Epithelial cell of esophagus (primary cell): ENCODE measurements around the gene CCHCR1.

ENCODE experiments used
- DNase-seq: peaks from one replicate; pipeline ENCODE4 v3.0.0; 2010; ENCODE audit warnings: low read depth
- H3K4me3 ChIP-seq: 2 replicates; pipeline ENCODE4 v1.5.1; 2011; ENCODE audit warnings: mild to moderate bottlenecking, low read length, control low read depth
- CTCF ChIP-seq: IDR thresholded peaks from 2 replicates; pipeline ENCODE4 v1.5.1; 2011; ENCODE audit warnings: low read depth, mild to moderate bottlenecking, low read length, control low read depth, inconsistent platforms; ENCODE audit not compliant: insufficient read depth; ENCODE audit errors: missing control alignments

The CCHCR1 gene

DNA sequence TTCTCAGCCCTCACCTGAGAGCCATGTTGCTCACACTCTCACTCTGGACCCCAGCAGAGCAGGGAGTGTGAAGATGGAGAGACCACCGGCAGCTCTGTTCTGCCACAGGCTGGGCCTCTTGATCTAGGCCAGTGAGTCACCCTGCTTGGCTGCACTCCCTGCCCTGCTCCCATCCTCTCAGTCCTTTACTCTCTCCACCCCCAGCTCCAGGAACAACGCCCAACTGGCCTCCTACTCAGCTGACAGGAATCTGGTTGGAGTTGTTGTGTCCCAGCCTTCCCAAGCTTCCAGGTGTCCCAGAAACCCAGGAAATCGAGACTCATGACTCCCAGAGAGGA is 43.1 kb downstream of the CCHCR1 start, which contains the start of gene PSORS1C1:
Gene PSORS1C1 (plus strand): TSS at position 260 of the 338 bp plus-strand sequence. CDS start 14,833 bp downstream, outside the sequence.
- no peak for TF ChIP-seq CTCF
- DNase-seq, result peak; percentile 98
- H3K4me3 ChIP-seq, result peak within 1 kb of the TSS; percentile 55

GRCh38 chr6:31113861-31114540 is 43.6 kb downstream of the CCHCR1 start:
- DNase-seq, result no peak
- TF ChIP-seq CTCF, result no peak
- no peak overlapping the region for H3K4me3 ChIP-seq

DNA sequence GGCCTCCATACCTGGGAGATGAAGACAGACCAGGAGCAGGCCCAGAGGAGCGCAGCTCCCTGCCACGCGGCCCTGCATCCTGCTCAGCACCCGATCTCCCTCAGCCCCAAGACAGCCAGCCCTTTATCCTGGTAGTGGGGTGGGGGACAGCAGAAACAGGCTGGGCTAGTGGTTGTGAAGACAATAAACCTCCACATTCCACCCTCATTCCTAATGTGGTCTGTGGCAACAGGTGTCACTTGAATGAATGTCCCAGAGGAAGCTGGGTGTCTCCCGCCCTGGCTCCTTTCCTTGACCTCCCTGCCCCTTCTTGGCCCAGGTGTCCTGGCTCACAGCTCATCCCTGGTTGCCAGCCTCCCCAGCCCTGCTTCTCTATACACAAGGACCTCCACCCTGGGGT is 45.1 kb downstream of the CCHCR1 start, which contains the start of gene C6orf15:
Gene C6orf15 (minus strand): TSS at position 98 of the 400 bp plus-strand sequence. CDS start 20 bp downstream, at position 78.
- no peak for DNase-seq
- no peak for TF ChIP-seq CTCF

GRCh38 chr6:31111712-31112111 is 45.9 kb downstream of the CCHCR1 start:
- DNase-seq, result no peak
- no peak for TF ChIP-seq CTCF
- H3K4me3 ChIP-seq, result no peak overlapping the region

More for the DNA sequence above, 45.1 kb downstream of the CCHCR1 start, which contains the start of gene C6orf15:
- no peak within 1 kb of the TSS for H3K4me3 ChIP-seq

DNA sequence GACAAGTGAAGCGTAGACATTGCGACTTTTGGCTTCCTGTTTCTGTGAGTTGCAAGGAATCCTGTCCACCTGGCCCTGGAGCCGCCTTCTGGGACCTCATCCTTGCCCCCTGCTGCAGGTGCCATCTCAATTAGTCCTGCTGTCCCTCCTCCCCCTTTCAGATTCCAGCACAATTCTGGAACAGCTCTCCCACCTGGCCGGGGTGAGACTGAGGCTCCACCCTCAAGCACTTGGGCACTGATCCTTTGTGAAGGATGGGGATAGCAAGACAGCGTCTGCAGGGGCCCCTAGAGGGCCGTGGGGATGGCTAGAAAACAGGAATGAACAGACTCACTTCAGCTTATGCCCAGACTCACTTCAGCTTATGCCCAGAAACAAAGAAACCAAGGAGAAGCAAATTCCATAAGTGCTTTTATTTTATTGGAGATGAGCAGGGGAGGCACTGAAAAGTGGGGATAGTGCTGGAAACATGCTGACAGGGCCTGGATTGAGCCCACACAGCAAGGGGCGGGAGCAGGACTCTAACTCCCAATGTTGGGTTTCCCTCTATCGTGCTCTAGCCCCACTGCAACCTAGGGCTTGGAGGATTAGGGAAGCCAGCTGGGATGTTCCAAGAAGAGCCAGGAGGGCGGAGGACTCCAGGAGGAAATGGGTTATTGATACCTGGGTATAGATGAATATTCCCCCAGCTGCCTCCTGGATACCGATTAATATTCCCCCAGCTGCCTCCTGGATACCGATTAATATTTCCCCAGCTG is 46.6 kb downstream of the CCHCR1 start:
- DNase-seq, result no peak
- H3K4me3 ChIP-seq, result no peak overlapping the region
- no peak for TF ChIP-seq CTCF

GRCh38 chr6:31107052-31107451 is 50.5 kb downstream of the CCHCR1 start:
- H3K4me3 ChIP-seq, result no peak overlapping the region
- TF ChIP-seq CTCF, result no peak
- DNase-seq, result no peak
